SK-N-MC (cell line): Measurements from ENCODE around the gene NCOR1.
"Not testable (repeated sequence)": the region's sequence is repeated elsewhere in the genome, so short reads cannot be mapped to it uniquely, and the experiment has no call there.

Source experiments
- DNase-seq: peaks from one replicate; pipeline ENCODE4 v3.0.0-alpha.2; 2011; ENCODE audit warnings: low read depth, low spot score
- H3K27ac ChIP-seq: fragments of 200-600 bp; sonication (generic); 2 replicates; pipeline ENCODE4 v1.5.1; 2016; ENCODE audit warnings: mixed run types
- H3K36me3 ChIP-seq: fragments of 200-600 bp; sonication (generic); 2 replicates; pipeline ENCODE4 v1.6.1; 2017; ENCODE audit warnings: antibody characterized with exemption, low read length, mixed read lengths; ENCODE audit not compliant: insufficient read depth
- H3K4me3 ChIP-seq: fragments of 200-600 bp; sonication (generic); 2 replicates; pipeline ENCODE4 v1.5.1; 2016
- H3K9ac ChIP-seq: fragments of 200-600 bp; sonication (generic); 2 replicates; pipeline ENCODE4 v1.8.0; 2017; ENCODE audit warnings: mixed run types, mixed read lengths; ENCODE audit not compliant: insufficient read length
- H3K9me3 ChIP-seq: fragments of 200-600 bp; sonication (generic); 2 replicates; pipeline ENCODE4 v1.6.1; 2017; ENCODE audit warnings: low read depth, mild to moderate bottlenecking, antibody characterized with exemption, low read length, moderate library complexity, mixed read lengths
- EZH2 ChIP-seq: fragments of 200-600 bp; sonication (generic); IDR thresholded peaks from one replicate; pipeline ENCODE4 v1.6.1; 2017; ENCODE audit warnings: antibody characterized with exemption
- FOXP2 ChIP-seq: optimal IDR thresholded peaks from 2 replicates; pipeline ENCODE3; 2011; ENCODE audit warnings: mild to moderate bottlenecking, moderate library complexity; ENCODE audit not compliant: insufficient read depth; ENCODE audit errors: extremely low read length, control extremely low read depth
- POLR2AphosphoS5 ChIP-seq: IDR thresholded peaks from 2 replicates; pipeline ENCODE4 v1.6.1; 2012; ENCODE audit warnings: mild to moderate bottlenecking, low read depth, low read length, borderline replicate concordance

Gene NCOR1

DNA sequence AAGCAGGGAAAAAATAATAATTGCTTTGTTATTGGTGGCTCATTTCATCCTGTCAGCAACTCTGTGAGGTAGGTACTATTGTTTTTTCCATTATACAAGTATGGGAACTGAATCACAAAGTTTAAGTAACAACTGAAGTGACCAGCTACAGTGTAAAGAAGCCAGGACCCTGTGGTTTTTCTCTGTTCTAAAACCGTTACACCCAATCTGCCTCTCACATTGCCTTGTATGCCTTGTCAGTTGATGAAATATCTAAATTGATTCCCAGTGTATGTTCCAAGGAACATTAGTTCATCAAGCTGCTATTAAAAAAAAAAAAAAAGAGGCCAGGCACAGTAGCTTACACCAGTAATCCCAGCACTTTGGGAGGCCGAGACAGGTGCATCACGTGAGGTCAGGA, 7.1 kb upstream of the NCOR1 start:
- no peak for DNase-seq
- H3K4me3 ChIP-seq, result no peak overlapping the region
- H3K27ac ChIP-seq, result 0 out of 2 replicates have a peak overlapping the region, but pooled peaks have one; percentile 42
- H3K36me3 ChIP-seq, result peaks cover 5% of the 10 kb centered on the region; the same call in 1 of the 2 replicates
- no peaks in the 10 kb centered on the region for H3K9me3 ChIP-seq
- no peak overlapping the region for H3K9ac ChIP-seq
- TF ChIP-seq POLR2AphosphoS5 (no peak), EZH2 (no peak), FOXP2 (no peak)

DNA sequence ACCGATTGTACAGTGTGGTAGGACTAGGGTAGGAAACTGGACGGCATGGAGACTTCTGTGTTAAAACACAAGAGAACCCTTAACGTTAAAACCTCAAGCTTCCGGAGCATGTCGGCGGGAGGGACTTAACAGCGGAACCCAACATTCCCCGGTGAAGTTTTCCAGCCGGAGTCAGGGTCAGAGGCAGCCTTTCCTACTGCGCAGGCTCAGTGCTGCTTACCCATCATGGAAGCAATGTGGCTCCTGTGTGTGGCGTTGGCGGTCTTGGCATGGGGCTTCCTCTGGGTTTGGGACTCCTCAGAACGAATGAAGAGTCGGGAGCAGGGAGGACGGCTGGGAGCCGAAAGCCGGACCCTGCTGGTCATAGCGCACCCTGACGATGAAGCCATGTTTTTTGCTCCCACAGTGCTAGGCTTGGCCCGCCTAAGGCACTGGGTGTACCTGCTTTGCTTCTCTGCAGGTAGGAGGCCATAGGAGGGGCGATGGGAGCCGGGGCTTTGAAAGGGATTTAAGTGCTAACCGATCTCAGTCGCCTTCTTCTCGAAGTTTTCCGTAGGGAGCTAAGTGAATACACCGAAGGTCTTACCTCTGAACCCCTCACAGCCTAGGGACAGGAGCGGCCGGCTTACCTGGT, 1.8 kb upstream of the NCOR1 start, which contains the start of gene PIGL:
Gene PIGL, plus strand, starts transcription at position 209 of the 634 bp plus-strand sequence. Its CDS starts 17 bp downstream, at position 226.
- DNase-seq, result peak; percentile 80
- TF ChIP-seq FOXP2 (no peak), EZH2 (no peak), POLR2AphosphoS5 (peak; percentile 92)
- Histone ChIP-seq H3K9me3 (no peaks in the 10 kb centered on the region), H3K4me3 (peak within 1 kb of the TSS; percentile 95), H3K36me3 (peaks cover 5% of the 10 kb centered on the region; the same call in 1 of the 2 replicates), H3K27ac (peak within 1 kb of the TSS; percentile 97), H3K9ac (peak within 1 kb of the TSS; percentile 96)

DNA sequence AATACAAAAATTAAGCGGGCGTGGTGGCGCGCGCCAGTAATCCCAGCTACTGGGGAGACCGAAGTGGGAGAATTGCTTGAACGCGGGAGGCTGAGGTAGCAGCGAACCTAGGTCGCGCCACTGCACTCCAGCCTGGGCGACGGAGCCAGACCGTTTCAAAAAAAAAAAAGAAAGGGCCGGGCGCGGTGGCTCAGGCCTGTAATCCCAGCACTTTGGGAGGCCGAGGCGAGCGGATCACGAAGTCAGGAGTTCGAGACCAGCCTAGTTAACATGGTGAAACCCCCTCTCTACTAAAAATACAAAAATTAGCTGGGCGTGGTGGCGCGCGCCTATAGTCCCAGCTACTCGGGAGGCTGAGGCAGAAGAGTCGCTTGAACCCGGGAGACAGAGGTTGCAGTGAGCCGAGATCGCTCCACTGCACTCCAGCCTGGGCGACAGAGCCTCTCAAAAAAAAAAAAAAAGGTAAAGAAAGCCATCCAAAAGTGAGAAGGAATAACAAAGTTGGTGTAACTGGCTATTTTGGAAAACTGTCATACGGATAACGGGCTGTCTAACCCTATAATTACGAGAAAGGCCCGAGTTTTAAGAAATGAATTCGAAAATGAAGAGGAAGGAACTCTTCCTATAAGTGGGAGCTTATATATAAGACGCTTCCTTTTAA, 1.1 kb upstream of the NCOR1 start:
- peak overlapping the region; percentile 95 for H3K4me3 ChIP-seq
- peak overlapping the region; percentile 97 for H3K27ac ChIP-seq
- not testable (repeated sequence) for DNase-seq, H3K36me3 ChIP-seq, H3K9me3 ChIP-seq
- H3K9ac ChIP-seq, result peak overlapping the region; percentile 96

DNA sequence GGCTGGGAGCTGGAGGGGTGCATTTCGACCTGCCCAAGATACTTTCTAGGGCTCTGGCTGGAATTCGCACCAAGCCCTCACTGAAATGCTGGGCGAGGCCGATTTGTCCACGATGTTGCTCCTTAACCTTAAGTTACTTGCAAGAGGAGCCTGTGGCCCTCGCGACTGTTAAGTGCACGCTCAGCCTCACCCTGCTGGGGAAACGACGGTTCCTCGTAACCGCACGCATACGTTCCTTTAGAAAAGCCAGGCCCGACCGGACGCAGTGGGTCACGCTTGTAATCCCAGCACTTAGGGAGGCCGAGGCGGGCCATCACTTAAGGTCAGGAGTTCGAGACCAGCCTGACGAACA, 607 bp upstream of the NCOR1 start:
- Histone ChIP-seq H3K4me3 (peak overlapping the region; percentile 95), H3K27ac (peak overlapping the region; percentile 87), H3K9ac (peak overlapping the region; percentile 96), H3K9me3 (no peaks in the 10 kb centered on the region), H3K36me3 (0 out of 2 replicates have a peak, but pooled peaks cover 5% of the 10 kb centered on the region)
- no peak for DNase-seq
- TF ChIP-seq POLR2AphosphoS5, result no peak
- TF ChIP-seq EZH2, result no peak
- no peak for TF ChIP-seq FOXP2

DNA sequence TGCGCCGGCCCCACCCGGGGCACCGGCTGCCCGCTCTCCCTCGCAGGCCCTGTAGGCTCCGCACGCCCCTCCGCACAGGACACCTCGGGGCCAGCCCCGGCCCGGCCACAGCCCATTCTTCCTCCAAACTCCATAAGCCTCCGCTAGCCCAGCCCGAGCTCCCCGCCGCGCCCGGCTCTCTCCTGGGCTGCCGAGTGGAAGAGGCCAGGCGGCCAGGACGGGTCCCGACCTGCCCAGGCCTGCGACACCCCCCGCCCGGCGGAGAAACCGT, 397 bp downstream of the NCOR1 start:
- Histone ChIP-seq H3K9ac (peak overlapping the region; percentile 96), H3K9me3 (no peaks in the 10 kb centered on the region), H3K4me3 (peak overlapping the region; percentile 95), H3K27ac (peak overlapping the region; percentile 87), H3K36me3 (0 out of 2 replicates have a peak, but pooled peaks cover 5% of the 10 kb centered on the region)
- no peak for DNase-seq
- TF ChIP-seq FOXP2 (no peak), POLR2AphosphoS5 (no peak), EZH2 (no peak)

DNA sequence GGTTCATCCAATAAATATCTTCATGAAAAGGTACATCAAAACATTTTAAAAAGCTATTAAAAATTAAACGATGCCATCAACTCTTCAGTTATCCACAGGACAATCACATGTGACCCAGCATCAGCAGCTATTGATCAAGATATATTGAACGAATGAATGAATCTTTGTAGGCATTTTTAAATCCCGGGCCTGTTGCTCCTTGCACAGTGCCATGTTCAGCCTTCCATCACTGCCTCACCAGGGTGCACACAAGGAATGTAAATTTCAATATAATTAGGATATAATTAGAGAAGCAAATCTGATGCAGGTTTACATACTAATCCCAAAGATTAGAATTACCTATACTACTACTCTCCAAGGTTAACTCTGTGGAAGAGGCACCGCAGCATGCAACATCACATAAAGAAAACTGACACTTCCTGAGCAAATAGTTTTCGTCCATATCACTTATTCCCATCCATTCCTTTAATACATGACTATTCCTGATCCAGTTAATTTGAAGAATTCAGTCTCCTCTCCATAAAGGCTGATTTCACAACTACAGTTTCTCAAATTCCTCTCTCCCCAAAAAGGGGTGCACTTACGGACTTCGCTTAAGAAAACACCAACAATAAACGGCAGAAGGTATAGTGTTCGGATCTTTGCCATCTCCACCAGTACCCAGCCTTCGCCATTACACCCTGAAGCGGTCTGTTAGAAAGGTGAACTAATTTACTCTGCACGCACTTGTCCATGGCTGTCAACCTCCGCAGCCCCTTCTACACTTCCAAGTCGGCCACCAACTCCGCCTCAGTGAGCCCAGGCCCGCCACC, 938 bp downstream of the NCOR1 start:
- no peaks in the 10 kb centered on the region for H3K9me3 ChIP-seq
- TF ChIP-seq EZH2 (no peak), FOXP2 (no peak), POLR2AphosphoS5 (no peak)
- DNase-seq, result no peak
- 0 out of 2 replicates have a peak, but pooled peaks cover 3% of the 10 kb centered on the region for H3K36me3 ChIP-seq
- peak overlapping the region; percentile 96 for H3K9ac ChIP-seq
- peak overlapping the region; percentile 87 for H3K27ac ChIP-seq
- peak overlapping the region; percentile 95 for H3K4me3 ChIP-seq

DNA sequence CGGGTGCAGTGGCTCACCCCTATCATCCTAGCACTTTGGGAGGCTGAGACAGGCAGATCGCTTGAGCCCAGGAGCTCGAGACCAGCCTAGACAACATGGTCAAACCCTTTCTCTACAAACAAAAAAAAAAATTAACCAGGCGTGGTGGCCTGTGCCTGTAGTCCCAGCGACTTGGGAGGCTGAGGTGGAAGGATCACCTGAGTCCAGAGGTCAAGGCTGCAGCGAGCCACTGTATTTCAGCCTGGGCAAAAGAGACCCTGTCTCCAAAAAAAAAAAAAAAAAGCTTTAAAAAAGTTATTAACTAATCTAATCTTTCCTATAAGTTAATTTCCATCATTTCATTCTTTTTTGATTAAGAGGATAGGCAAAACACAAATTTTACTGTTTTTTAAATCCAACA, 2.5 kb downstream of the NCOR1 start:
- H3K9me3 ChIP-seq, result no peaks in the 10 kb centered on the region
- peak overlapping the region; percentile 16; the same call in 1 of the 2 replicates for H3K27ac ChIP-seq
- no peak for DNase-seq
- no peak overlapping the region for H3K4me3 ChIP-seq
- H3K9ac ChIP-seq, result no peak overlapping the region
- TF ChIP-seq EZH2 (no peak), FOXP2 (no peak), POLR2AphosphoS5 (no peak)
- no peaks in the 10 kb centered on the region for H3K36me3 ChIP-seq

DNA sequence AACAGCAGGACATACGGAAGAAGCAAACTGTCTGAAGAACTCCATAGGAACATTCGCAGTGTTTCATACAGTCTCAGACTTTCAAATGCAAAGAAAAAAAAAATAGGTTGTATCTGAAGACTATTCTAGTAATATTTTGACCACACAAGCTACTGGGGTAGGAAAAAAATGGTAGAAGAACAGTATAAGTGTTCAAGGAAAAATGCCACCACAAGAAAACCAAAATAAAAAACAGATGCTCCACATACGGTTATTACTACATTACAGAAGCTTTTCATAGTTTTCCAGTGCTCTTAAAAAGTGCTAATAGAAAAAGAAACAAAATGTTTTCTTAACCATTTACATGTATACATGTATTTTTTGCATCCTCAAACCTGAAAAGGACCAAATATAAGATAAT, 3.7 kb downstream of the NCOR1 start:
- H3K9me3 ChIP-seq, result no peaks in the 10 kb centered on the region
- TF ChIP-seq POLR2AphosphoS5, result no peak
- no peak for TF ChIP-seq EZH2
- no peak for TF ChIP-seq FOXP2
- H3K4me3 ChIP-seq, result peak overlapping the region; percentile 30; the same call in 1 of the 2 replicates
- no peak for DNase-seq
- peak overlapping the region; percentile 87 for H3K27ac ChIP-seq
- H3K9ac ChIP-seq, result peak overlapping the region; percentile 15
- H3K36me3 ChIP-seq, result no peaks in the 10 kb centered on the region

DNA sequence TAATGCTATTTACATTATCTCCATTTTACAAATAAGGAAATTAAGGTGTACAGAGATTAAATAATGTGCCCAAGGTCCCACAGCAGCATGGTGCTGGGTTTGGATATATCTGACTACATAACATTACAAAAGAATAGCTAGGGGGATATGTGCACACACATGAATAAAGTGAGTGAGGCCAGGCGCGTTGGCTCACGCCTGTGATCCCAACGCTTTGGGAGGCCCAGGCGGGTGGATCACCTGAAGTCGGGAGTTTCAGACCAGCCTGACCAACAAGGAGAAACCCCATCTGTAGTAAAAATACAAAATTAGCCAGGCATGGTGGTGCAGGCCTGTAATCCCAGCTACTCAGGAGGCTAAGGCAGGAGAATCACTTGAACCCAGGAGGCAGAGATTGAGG, 10.6 kb downstream of the NCOR1 start:
- not testable (repeated sequence) for H3K9me3 ChIP-seq, DNase-seq, H3K36me3 ChIP-seq, H3K9ac ChIP-seq, H3K4me3 ChIP-seq, H3K27ac ChIP-seq

DNA sequence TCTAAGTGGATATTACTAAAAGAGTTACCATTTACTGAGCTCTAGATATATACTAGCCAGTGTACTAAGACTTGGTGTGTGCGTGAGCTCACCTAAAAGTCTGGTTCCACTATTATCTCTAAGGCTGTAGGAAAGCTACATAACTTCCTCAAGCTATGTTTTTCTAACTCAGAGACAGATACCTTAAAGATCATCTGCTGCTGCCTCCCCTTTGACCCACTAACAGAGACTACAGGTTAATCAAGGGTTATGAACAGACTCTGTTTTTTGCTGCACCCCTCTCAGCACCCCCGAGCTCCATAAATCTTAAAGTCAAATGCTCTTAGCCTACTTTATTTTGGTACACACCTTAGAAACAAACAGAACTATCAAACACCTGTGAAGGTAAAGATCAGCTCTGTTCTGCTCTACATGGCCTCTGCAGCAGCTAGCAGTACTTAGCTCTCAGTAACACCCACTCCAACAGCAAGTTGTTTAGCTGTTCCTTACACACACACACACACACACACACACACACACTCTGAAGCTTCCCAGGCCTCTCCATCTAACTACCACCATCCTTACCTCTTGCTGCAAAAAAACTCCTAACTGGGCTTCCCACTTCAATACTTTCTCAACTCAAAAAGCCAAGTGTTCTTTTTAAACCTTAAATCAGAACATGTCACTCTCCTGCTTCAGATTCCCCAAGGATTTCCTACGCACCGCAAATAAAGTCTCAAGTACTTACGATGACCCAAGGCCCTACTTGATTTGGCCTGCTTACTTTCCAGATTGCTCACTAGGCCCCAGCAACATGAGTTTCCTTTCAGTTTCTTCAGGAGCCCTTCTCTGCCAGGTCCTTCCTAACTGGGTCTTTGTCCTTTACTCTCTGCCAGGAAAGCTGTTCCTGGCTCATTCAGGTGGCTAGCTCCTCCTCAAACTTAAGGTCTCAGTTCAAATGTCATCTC, 12.5 kb downstream of the NCOR1 start:
- not testable (repeated sequence) for H3K36me3 ChIP-seq, H3K4me3 ChIP-seq, H3K9me3 ChIP-seq, H3K9ac ChIP-seq, DNase-seq
- H3K27ac ChIP-seq, result 0 out of 2 replicates have a peak overlapping the region, but pooled peaks have one; percentile 36

DNA sequence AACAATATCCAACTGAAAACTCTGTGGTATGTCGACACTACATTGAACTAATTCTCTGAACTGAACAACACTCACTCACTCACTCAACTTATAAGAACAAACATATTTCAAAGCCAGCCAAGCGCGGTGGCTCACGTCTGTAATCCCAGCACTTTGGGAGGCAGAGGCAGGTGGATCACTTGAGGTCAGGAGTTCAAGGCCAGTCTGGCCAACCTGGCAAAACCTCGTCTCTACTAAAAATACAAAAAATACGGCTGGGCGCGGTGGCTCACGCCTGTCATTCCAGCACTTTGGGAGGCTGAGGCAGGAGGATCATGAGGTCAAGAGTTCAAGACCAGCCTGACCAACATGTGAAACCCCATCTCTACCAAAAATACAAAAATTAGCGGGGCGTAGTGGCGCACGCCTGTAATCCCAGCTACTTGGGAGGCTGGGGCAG, 13.6 kb downstream of the NCOR1 start:
- H3K36me3 ChIP-seq, H3K9me3 ChIP-seq, DNase-seq, H3K4me3 ChIP-seq, H3K9ac ChIP-seq, H3K27ac ChIP-seq: not testable (repeated sequence)
